DMS 273 (cell line): ENCODE results near the gene EMC9.
A peak's percentile ranks its signal among the peaks of the same experiment; 100 is the strongest.

Experiments used
- DNase-seq: peaks from one replicate; lab custom pipeline; 2025; ENCODE audit not compliant: unreplicated experiment; lab: John Stamatoyannopoulos, UW

EMC9 gene

DNA sequence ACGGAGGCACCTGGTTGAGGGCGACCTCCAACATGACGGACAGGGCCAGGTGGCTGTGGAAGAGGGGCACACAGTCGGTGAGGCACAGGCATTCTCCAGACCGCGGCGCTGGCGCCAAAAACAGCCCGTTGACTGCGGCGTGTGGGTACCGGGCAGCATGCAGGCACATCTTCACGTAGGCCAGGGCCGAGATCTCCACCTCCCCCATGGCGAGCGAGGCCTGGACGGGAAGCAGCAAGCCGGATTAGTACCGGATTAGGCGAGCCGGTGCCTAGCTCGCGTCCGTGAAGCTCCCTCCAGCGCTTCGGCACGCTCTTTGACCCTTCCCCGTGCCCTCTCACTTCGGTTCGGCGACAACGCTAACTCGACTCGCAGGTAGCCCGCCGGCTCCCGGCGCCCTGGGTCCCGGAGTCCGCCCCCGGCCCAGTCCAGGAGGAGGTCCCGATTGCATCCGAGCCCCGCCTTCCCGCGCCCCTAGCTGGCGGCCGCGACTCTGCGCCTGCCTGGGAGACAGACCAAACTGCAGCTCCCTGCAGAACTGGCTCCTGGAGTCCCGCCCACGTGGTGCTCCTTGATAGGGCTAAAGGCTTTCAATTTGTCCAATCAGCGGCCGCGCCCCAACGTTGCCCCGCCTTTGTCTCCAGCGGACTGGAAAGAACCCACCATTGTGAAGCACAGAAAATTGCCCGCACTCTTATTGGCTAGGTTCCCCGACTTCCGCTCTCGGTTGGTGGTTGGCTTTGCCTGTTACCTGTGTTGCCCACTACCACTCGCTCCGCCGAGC, at the start of gene EMC9:
EMC9 (minus strand) TSS at position 495 of the 784 bp plus-strand sequence; CDS start at position 208, 287 bp downstream.
- peak; percentile 100 for DNase-seq

GRCh38 chr14:24190416-24190815, 49.0 kb upstream of the EMC9 start:
- no peak for DNase-seq

GRCh38 chr14:24189460-24189859, 48.1 kb upstream of the EMC9 start:
- no peak for DNase-seq

- no peak for DNase-seq
Observed at GRCh38 chr14:24189059-24189375, 47.6 kb upstream of the EMC9 start.

GRCh38 chr14:24188251-24189058, 47.1 kb upstream of the EMC9 start, which contains the start of gene IPO4:
TSS of gene IPO4 (minus strand) at chr14:24188816. CDS start at chr14:24188787, 29 bp downstream.
- DNase-seq, result peak; percentile 99

DNA sequence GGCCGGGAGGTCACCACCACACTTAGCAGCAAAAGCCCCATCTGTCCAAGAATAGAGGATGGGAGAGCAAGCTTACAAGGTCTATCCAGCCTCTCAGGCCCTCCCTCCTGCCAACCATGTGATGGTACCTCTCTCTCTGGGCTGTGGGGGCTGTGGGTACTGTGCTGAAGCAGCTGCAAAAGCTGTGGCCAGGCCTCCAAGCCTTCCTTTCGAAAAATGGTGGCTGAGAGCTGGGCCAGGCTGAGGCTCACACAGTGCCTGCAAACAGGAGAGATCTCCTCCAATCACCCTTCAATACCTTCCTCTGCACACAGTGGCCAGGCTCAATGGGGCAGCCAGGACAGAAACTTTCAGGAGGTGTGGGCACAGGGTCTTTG, 46.1 kb upstream of the EMC9 start:
- no peak for DNase-seq

DNA sequence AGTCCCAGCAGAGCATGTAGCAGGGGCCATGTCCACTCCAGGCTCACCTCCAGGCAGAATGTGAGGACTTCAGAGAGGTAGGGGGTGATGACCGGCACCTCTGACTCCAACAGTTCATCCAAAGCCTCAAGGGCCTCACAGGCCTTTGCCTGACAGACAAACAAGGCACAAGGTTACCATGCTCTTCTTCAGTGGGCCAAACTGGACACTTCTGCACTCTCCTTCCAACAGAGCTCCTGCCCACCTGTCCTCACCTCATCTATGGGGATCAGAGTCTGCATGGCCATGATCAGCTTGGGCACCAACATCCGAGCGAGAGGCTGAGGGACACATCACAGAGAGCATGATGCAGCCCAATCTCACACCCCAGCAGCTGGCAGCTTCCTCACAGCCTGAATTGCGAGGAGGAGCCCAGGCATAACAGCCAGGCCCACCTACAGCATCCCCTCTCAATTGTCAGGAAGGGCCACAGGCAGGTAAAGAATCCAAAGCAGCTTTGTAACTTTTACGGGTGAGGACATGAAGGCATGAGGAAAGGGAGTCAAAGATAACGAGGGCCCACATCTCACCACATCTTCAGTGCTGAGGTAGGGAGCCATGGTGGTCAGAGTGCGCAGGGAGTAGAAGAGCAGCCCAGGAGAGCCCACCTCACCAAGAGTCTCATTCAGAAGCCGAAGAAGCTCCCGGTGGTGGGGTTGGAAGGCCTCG, 45.6 kb upstream of the EMC9 start:
- no peak for DNase-seq

GRCh38 chr14:24185741-24186140, 44.4 kb upstream of the EMC9 start:
- no peak for DNase-seq

GRCh38 chr14:24185026-24185425, 43.6 kb upstream of the EMC9 start:
- DNase-seq, result no peak

DNA sequence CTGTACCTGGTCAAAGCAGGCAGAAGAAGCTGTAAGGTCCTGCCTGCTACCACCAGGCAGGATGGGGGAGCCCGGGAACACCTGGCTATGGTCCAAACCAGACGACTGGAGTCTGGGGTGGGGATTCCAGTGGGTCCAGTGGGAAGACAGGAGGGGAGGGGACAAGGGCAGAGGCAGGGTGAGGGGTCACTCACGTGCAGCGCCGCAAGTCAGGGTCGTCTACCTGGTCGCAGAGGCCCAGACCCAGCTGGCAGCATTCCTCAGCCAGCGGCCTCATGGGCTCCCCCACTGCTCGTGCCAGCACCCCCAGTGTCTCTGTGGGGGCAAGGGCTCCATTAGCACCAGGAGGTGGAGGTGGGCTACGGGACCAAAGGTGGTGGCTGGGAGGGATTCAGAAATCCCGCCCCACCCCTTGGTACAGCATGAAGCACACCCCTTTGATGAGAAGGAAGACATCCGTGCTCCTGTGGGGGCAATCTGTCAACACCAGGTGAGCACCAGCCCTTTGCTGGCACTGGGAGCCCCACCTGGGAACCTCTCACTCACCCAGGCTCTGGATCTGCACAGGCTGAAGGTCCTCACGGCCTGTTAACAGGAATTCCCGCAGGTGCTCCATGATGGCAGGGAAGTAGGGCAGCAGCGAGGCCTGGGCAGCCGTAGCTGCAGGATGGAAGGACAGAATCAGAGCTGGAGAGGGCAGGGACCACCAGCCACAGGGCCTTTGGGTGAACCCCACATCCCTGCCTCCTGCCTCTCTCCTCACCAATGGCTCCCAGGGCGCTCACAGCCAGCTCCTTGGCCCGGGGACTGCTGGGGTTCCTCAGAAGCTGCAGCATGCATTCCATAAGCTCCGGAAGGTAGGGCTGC, 42.9 kb upstream of the EMC9 start:
- DNase-seq, result no peak

GRCh38 chr14:24183014-24183481, 41.7 kb upstream of the EMC9 start:
- DNase-seq, result peak; percentile 35

- no peak for DNase-seq
Observed at GRCh38 chr14:24182110-24182882, 40.9 kb upstream of the EMC9 start.

DNA sequence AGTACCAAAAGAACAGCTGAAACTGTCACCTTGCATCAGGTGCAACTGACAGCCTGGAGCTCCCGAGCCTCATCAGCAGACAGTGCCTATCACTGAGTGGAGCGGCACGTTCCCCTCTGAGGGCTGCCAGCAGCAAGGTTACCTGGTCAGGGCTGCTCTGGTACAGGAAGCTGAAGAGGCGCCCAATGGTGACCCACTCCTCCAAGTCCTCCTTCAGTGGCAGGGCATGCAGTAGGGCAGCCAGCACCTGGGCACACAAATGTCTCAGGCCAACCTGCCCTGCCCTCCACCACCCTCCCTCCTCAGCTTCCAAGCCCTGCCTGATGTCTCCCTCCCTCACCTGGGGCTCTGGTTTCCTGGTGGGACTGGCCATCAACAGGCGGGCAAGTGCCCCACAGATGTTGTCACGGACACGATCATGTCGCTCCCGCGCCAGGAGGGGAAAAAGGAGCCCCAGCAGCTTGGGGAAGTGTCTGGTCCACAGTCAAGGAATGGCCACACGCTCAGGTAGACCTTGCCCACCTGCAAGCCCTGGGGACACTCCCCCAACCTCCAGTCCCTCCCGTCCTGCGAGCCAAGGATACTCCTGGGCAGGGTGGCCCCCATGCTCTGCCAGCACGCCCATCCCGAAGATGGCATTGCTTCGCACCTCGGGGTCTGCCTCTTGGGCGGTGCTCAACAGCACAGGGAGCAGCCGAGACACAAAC, 40.1 kb upstream of the EMC9 start:
- DNase-seq, result no peak

- DNase-seq, result peak; percentile 58
Observed at GRCh38 chr14:24179961-24180796, 38.8 kb upstream of the EMC9 start.

- DNase-seq, result peak; percentile 66
Observed at GRCh38 chr14:24179294-24179960, 38.0 kb upstream of the EMC9 start.

GRCh38 chr14:24178399-24179178, 37.2 kb upstream of the EMC9 start:
- DNase-seq, result peak; percentile 66

DNA sequence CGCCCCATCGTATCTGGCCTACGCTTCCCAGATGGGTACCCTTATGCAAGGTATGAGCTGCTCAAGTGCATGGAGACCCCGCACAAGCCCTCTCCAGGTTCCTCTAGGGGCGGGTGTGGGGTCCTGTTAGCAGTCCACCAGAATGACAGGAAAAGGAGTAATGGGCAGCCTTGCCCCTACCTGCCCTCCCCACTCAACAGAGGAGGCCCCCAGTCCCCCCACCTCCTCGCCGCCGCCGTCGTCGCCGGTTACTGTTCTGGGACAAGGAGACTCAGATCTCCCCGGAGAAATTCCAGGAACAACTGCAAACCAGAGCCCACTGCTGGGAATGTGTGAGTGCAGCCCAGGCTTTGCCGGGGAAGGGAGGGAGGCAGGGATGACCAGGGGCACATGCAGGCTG, 36.5 kb upstream of the EMC9 start:
- DNase-seq, result no peak
